GM23248 (cell line): Measurements from ENCODE around the gene RBX1. TPM values are rescaled to one million over a fixed set of nuclear protein-coding genes. Genes with fewer than 3 reads are reported as not detected.

ENCODE experiments used
- DNase-seq: peaks from one replicate; pipeline ENCODE4 v3.0.0-alpha.2; 2015
- H2AFZ ChIP-seq: fragments of 200-600 bp; sonication (generic); 2 replicates; pipeline ENCODE4 v1.6.1; 2016; ENCODE audit warnings: antibody characterized with exemption
- H3F3A ChIP-seq: fragments of 200-600 bp; sonication (generic); 2 replicates; pipeline ENCODE4 v1.6.1; 2016; ENCODE audit warnings: mild to moderate bottlenecking, antibody characterized with exemption, mixed run types; ENCODE audit not compliant: insufficient read depth
- H3K27ac ChIP-seq: fragments of 200-600 bp; sonication (generic); 2 replicates; pipeline ENCODE4 v1.5.1; 2016; ENCODE audit warnings: mild to moderate bottlenecking
- H3K27me3 ChIP-seq: fragments of 200-600 bp; sonication (generic); replicated peaks from 2 replicates; pipeline ENCODE4 v1.6.1; 2016; ENCODE audit warnings: mild to moderate bottlenecking; ENCODE audit not compliant: insufficient read depth
- H3K36me3 ChIP-seq: fragments of 200-600 bp; sonication (generic); 2 replicates; pipeline ENCODE4 v1.6.1; 2016; ENCODE audit warnings: low read depth, mild to moderate bottlenecking
- H3K4me1 ChIP-seq: fragments of 200-600 bp; sonication (generic); 2 replicates; pipeline ENCODE4 v1.6.1; 2016; ENCODE audit warnings: mild to moderate bottlenecking; ENCODE audit not compliant: insufficient read depth
- H3K4me2 ChIP-seq: fragments of 200-600 bp; sonication (generic); one replicate; pipeline ENCODE4 v1.6.1; 2016; ENCODE audit warnings: mild to moderate bottlenecking; ENCODE audit not compliant: unreplicated experiment
- H3K4me3 ChIP-seq: fragments of 200-600 bp; sonication (generic); 2 replicates; pipeline ENCODE4 v1.5.1; 2016; ENCODE audit warnings: mild to moderate bottlenecking
- H3K79me2 ChIP-seq: fragments of 200-600 bp; sonication (generic); 2 replicates; pipeline ENCODE4 v1.6.1; 2016; ENCODE audit warnings: mild to moderate bottlenecking; ENCODE audit not compliant: insufficient read depth
- H3K9ac ChIP-seq: fragments of 200-600 bp; sonication (generic); 2 replicates; pipeline ENCODE4 v1.6.1; 2016; ENCODE audit warnings: mild to moderate bottlenecking
- H3K9me2 ChIP-seq: fragments of 200-600 bp; sonication (generic); 2 replicates; pipeline ENCODE4 v1.6.1; 2016; ENCODE audit warnings: mixed run types, mild to moderate bottlenecking, moderate library complexity; ENCODE audit not compliant: insufficient read depth
- H3K9me3 ChIP-seq: fragments of 200-600 bp; sonication (generic); one replicate; pipeline ENCODE4 v1.6.1; 2017; ENCODE audit warnings: low read depth
- H4K20me1 ChIP-seq: fragments of 200-600 bp; sonication (generic); 2 replicates; pipeline ENCODE4 v1.6.0; 2016; ENCODE audit not compliant: insufficient read depth
- EZH2 ChIP-seq: fragments of 200-600 bp; sonication (generic); IDR thresholded peaks from 2 replicates; pipeline ENCODE4 v1.6.1; 2018; ENCODE audit warnings: antibody characterized with exemption, mild to moderate bottlenecking; ENCODE audit not compliant: insufficient read depth, poor library complexity, severe bottlenecking
- EZH2phosphoT487 ChIP-seq: fragments of 200-600 bp; sonication (generic); IDR thresholded peaks from 2 replicates; pipeline ENCODE4 v1.6.1; 2018; ENCODE audit warnings: antibody characterized with exemption, moderate library complexity, mild to moderate bottlenecking, low read depth; ENCODE audit not compliant: insufficient read depth
- WGBS, 2 experiments: methylation state at CpG; one replicate each; pipeline ENCODE4 v1.1.6; 2015 to 2017; ENCODE audit warnings: low lambda C conversion rate in 2 of 2, low coverage in 1 of 2; ENCODE audit errors: missing lambda C conversion rate in 2 of 2; 5-methylcytosine and 5-hydroxymethylcytosine counted together
- in situ Hi-C: fragments of 300-500 bp; cut with MboI; formaldehyde crosslinking; loops from 2 replicates; pipeline ENCODE4 v1.15.0; 2020
- polyA plus RNA-seq: library from polyadenylated mRNA; unstranded; fragments of >200 nt; fragmentation: Nextera tagmentation; extraction: Ambion mirVana; gene quantifications from 2 replicates; pipeline ENCODE4 v1.2.1, GENCODE V29; 2016
- total RNA-seq: library from RNA; depleted of rRNA; stranded (reverse); fragments of >200 nt; shearing (Covaris generic); gene quantifications from 2 replicates; pipeline ENCODE4 v1.2.3, GENCODE V29; 2014

RBX1 gene
- total and polyA plus RNA-seq, 2 experiments from 2014 or later: 45.9 to 222 TPM

GRCh38 chr22:41003066-41003465 lies 51.9 kb downstream of the RBX1 start:
- no peaks in the 10 kb centered on the region for H3K4me1 ChIP-seq
- TF ChIP-seq EZH2phosphoT487 (no peak), EZH2 (no peak)
- H3K9ac ChIP-seq: no peak overlapping the region
- H3K9me3 ChIP-seq: no peaks in the 10 kb centered on the region
- H3K9me2 ChIP-seq: no peaks in the 10 kb centered on the region
- no peak overlapping the region for H2AFZ ChIP-seq
- 65 to 67% methylated on average over 10 of the region's 10 CpGs for WGBS, 2 experiments
- DNase-seq: no peak
- no peaks in the 10 kb centered on the region for H3K27me3 ChIP-seq
- H3K4me3 ChIP-seq: no peak overlapping the region
- H3K79me2 ChIP-seq: no peaks in the 10 kb centered on the region
- H3K36me3 ChIP-seq: no peaks in the 10 kb centered on the region
- no peak overlapping the region for H3K4me2 ChIP-seq
- H4K20me1 ChIP-seq: no peaks in the 10 kb centered on the region
- in situ Hi-C loops: no loop called here
- H3F3A ChIP-seq: 0 out of 2 replicates have a peak, but pooled peaks cover 9% of the 10 kb centered on the region
- H3K27ac ChIP-seq: no peak overlapping the region

- no peaks in the 10 kb centered on the region for H3K27me3 ChIP-seq
- TF ChIP-seq EZH2phosphoT487: no peak
- no peak for TF ChIP-seq EZH2
- H3K4me2 ChIP-seq: no peak overlapping the region
- H4K20me1 ChIP-seq: no peaks in the 10 kb centered on the region
- H3K36me3 ChIP-seq: no peaks in the 10 kb centered on the region
- no peak for DNase-seq
- H3K9me2 ChIP-seq: no peaks in the 10 kb centered on the region
- in situ Hi-C loops: no loop called here
- no peak overlapping the region for H3K9ac ChIP-seq
- no peak overlapping the region for H2AFZ ChIP-seq
- WGBS, 2 experiments: 93 to 94% methylated on average over 5 of the region's 5 CpGs
- 0 out of 2 replicates have a peak, but pooled peaks cover 9% of the 10 kb centered on the region for H3F3A ChIP-seq
- no peak overlapping the region for H3K27ac ChIP-seq
- no peaks in the 10 kb centered on the region for H3K79me2 ChIP-seq
- no peaks in the 10 kb centered on the region for H3K9me3 ChIP-seq
- H3K4me3 ChIP-seq: no peak overlapping the region
- H3K4me1 ChIP-seq: peaks cover 3% of the 10 kb centered on the region; the same call in 1 of the 2 replicates
Observed at GRCh38 chr22:41003976-41004375, 52.8 kb downstream of the RBX1 start.

DNA sequence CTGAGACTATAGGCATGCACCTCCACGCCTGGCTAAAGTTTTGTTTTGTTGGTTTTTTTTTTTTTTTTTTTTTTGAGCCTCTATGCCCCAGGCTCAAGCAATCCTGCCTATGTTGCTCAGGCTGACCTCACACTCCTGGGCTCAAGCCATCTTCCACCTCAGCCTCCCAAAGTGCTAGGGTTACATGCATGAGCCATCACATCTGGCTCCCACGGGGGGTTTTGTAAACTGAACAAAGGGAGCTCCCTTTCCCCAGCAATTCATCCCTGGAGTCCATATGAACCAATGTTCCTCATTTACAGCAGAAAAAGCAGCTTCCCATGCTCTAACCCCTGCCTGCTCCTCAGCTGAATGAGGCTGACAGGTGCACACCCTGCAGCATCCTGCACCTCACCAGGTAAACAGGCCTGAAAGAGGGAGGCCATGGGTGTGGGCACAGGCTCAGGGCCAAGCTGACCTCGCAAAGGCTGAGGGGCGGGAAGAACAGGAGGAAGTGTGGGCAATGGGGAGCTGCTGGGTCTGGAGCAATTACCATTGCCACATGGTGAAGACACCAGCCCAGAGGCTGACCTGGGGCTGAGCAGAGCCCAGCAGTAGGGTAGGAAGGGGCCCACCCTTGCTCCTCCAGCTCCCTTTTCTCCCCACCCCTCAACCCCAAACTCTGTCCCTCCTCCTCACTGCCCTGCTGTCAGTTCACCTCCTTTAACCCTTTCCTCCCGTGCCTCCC lies 58.2 kb downstream of the RBX1 start:
- Histone ChIP-seq H3K9me2 (no peaks in the 10 kb centered on the region), H4K20me1 (no peaks in the 10 kb centered on the region), H3K36me3 (no peaks in the 10 kb centered on the region), H3K79me2 (no peaks in the 10 kb centered on the region), H3K4me2 (no peak overlapping the region), H3K9ac (0 out of 2 replicates have a peak overlapping the region, but pooled peaks have one; percentile 35), H2AFZ (no peak overlapping the region), H3K27me3 (no peaks in the 10 kb centered on the region), H3K27ac (no peak overlapping the region), H3F3A (no peaks in the 10 kb centered on the region), H3K9me3 (no peaks in the 10 kb centered on the region), H3K4me1 (peaks cover 3% of the 10 kb centered on the region; the same call in 1 of the 2 replicates), H3K4me3 (no peak overlapping the region)
- peak; percentile 89 for DNase-seq
- in situ Hi-C loops: no loop called here
- TF ChIP-seq EZH2 (no peak), EZH2phosphoT487 (no peak)
- 9 to 28% methylated on average over 5 of the region's 5 CpGs for WGBS, 2 experiments

DNA sequence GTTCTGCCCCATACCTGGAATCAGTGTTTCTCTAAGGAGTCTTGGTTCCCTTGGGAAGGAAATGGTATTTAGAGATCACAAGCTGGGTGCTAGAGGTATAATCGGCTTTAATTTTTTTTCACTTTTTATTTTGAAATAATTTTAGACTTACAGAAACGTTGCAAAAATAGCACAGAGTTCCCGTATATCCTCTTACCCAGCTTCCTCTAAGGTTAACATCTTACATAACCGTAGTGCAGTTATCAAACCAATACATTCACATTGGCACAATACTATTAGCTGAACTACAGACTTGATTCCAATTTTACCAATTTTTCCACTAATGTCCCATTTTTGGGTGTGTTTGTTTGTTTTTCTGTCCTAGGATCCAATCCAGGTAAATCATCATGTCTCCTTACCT lies 63.8 kb downstream of the RBX1 start:
- H3K4me2 ChIP-seq: no peak overlapping the region
- WGBS, 2 experiments: 62 to 71% methylated on average over 4 of the region's 4 CpGs
- no peaks in the 10 kb centered on the region for H3K36me3 ChIP-seq
- H3K79me2 ChIP-seq: no peaks in the 10 kb centered on the region
- H3K9ac ChIP-seq: no peak overlapping the region
- H2AFZ ChIP-seq: no peak overlapping the region
- no peak overlapping the region for H3K4me3 ChIP-seq
- no peaks in the 10 kb centered on the region for H3F3A ChIP-seq
- no peak overlapping the region for H3K27ac ChIP-seq
- no peak for TF ChIP-seq EZH2
- no peak for TF ChIP-seq EZH2phosphoT487
- in situ Hi-C loops: no loop called here
- H3K9me3 ChIP-seq: no peaks in the 10 kb centered on the region
- no peaks in the 10 kb centered on the region for H3K4me1 ChIP-seq
- H4K20me1 ChIP-seq: no peaks in the 10 kb centered on the region
- no peaks in the 10 kb centered on the region for H3K27me3 ChIP-seq
- DNase-seq: no peak
- H3K9me2 ChIP-seq: no peaks in the 10 kb centered on the region
